HG03139 (cell line): ENCODE data around the gene RAB19.
"Not testable (repeated sequence)": the region's sequence is repeated elsewhere in the genome, so short reads cannot be mapped to it uniquely, and the experiment has no call there.

Experiments used
- ATAC-seq: cut with Tn5 transposase; IDR thresholded peaks from one replicate; pipeline ENCODE4 v1.9.1; 2021; ENCODE audit not compliant: unreplicated experiment

The RAB19 gene

GRCh38 chr7:140453273-140453672 is 49.4 kb downstream of the RAB19 start:
- ATAC-seq, result no peak

DNA sequence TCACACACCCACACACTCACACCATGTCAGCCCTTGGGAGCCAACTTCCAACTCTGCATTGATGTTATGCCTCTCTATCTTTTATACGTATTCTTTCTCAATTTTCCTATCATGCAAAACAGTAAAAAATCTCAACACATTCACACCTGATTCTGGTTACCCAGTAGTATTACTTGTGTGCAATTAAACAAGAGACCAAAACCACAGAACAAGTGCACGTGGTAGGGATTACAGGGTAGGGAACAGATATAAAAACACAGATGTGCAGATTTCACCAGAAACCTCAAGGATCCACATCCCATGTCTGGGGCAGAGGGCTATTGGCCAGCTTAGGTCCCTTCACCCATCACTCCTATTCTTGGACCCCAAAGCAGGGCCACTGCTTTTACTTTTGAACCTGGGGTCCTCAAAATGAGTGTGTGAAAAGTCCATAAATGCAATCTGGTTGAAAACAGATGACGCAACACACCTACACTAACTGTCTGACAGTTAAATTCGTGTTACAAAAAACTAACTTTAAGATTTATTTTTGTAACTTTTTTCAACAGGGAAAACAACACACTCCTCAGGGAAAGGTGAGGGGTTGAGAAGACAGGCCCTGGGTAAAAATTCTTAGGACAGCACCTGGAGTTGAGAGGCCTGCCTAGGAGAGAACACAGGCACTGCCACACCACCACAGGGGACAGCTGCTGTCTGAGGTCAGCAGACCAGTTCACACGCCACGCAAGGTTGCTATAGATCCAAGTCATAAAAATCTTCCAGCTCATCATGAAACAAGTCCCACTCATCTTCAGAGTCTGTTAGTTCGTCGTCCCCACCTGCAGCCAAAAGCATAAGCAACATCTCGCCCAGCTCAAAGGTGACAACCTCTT is 50.2 kb downstream of the RAB19 start:
- ATAC-seq, result not testable (repeated sequence)

DNA sequence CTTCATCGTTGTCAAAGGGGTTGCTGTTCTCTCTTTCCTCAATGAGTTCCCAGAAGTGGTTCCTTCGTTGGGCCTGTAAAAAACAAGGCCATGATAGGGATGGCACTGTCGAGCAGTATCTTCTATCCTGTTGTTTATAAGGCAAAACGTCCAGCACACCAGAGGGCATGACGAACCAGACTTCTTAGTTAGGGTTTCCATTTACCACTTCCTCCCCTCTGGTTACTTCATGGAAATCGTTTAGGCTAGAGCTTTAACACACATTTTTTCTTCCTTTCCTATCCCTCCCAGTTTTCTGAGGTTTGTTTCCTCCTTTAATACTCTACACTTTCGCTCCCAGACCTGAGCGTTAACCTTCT is 50.8 kb downstream of the RAB19 start:
- ATAC-seq, result no peak

GRCh38 chr7:140455743-140456142 is 51.9 kb downstream of the RAB19 start:
- no peak for ATAC-seq

DNA sequence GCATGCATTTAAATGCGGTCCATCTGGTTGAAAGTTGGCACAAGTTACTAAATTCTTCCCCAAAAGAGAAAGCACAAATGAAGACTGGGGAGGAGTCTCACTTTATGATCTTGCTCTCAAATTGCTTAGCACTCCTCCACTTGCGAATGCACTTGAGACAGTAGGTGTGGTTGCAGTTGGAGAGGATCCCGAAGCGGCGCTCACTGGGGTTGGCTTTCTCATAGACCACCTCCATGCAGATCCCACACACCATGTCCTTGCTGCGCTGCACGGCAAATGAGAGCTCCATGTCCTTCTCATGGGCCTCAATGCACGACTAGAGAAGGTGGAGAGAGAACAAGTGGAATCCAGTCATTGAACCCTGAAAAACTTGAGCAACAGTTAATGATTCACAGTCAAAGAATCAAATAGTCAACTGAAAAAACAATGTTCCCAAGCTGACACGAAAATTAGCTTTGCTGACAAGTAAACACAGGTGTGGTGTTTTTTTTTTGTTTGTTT is 52.7 kb downstream of the RAB19 start:
- ATAC-seq, result no peak

DNA sequence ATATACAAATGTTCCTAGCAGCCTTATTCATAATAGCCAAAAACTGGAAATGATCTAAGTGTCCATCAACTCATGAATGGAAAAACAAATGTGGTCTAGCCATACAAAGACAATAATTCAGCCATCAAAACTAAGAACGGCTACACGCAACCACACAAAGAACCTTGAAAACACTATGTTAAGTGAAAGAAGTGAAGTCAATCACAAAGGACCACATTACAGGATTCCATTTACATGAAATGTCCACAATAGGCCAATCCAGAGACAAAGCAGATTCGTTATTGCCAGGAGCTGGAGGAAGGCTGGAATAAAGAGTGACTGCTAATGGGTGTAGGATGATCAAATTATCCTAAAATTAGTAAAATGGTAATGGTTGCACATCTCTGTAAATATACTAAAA is 54.3 kb downstream of the RAB19 start:
- no peak for ATAC-seq

DNA sequence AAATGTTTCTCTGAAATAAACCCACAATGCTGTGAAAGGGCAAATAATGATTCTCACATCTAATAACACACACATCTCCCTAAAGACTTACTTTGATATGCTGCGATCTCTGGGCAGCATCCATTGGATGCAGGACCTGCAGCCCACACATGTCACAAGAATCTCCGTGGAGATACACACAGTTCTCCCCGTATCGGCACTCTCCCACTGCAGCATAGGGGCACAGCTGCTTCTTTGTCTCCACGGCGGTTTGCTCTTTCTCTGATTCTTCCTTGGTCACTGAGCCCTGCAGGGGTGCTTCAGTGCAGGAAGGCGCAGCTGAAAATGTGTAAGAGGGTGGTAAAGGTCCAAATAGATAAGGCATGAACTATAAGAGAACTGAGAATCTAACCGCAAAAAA is 55.1 kb downstream of the RAB19 start:
- ATAC-seq, result no peak

DNA sequence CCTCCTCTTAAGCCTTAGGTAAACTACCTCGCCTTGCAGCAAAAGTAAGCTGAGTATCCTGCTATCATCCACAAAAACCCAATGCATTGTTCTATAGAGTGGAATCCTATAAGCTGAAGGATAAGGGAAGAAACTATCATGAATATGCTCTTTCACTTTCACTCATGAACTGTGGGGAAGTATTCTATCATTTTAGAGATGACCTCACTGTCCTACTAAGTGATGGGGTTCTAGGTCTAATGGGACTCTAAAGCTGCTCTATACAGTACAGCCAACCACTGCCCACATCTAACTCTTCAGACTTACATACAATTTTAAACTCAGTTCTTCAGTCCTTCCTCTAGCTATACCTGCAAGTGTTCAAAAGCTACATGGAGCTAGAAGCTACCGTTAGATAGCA is 59.3 kb downstream of the RAB19 start:
- ATAC-seq, result no peak

GRCh38 chr7:140475747-140476333 is 72.0 kb downstream of the RAB19 start:
- ATAC-seq, result no peak

DNA sequence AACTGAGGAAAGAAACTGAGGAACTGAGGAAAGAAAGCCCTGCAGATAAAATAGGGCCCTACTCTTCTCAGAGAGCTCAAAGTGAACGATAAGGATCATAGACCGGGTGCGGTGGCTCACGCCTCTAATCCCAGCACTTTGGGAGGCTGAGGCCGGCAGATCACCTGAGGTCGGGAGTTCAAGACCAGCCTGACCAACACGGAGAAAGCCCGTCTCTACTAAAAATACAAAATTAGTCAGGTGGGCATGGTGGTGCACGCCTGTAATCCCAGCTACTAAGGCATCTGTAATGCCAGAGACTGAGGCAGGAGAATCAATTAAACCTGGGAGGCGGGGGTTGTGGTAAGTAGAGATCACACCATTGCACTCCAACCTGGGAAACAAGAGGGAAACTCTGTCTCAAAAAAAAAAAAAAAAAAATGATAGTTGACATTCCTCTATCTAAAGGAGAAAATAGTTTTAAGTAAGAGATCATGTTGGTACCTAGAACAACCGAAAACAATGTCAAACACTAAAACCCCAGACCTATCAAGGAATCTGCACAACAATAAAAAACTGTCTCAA is 72.9 kb downstream of the RAB19 start:
- no peak for ATAC-seq
